ENCODE measurements around the gene CYBC1.

GRCh38 chr17:82433560-82434215 is 16.9 kb downstream of the CYBC1 start:
- TF ChIP-seq EP300 (IDR thresholded peaks at IDR 0.05) (no peak), POLR2A (IDR thresholded peaks at IDR 0.05) (no peak), CTCF (IDR thresholded peaks at IDR 0.05) (no peak)
